ENCODE results near the gene METTL16. TPM values are rescaled to one million over a fixed set of nuclear protein-coding genes. Genes with fewer than 3 reads are reported as not detected.

METTL16 gene
- total and polyA plus RNA-seq, 9 of the 15 experiments (the other 6 are each of a cell fraction or from before 2014, with no cell fraction given) = 12.1 to 30.5 (median 19.8) TPM

DNA sequence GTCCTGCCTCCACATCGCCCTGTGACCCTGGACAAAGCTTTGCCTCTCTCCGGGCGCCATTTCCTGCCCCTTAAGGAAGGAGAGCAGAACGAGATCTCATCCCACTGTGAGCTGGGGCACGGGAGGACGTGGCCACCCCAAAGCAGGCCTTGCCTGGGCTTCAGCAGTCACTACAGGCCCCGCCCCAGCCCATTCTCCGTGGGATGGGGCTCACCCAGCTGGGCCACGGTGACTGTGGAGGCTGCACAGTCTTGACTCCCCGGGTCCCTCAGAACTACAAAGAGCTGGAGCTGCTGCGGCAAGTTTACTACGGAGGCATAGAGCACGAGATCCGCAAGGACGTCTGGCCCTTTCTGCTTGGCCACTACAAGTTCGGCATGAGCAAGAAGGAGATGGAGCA lies 139.0 kb downstream of the METTL16 start:
- no peaks in the 10 kb centered on the region for H3K27me3 ChIP-seq (ENCODE audit: control insufficient read depth in 2 of 2, insufficient read depth in 2 of 2, low read length in 2 of 2)
- no peak for DNase-seq (ENCODE audit: extremely low read depth in 1 of 4, low spot score in 3 of 4)
- H3K36me3 ChIP-seq (ENCODE audit: control insufficient read depth, insufficient read depth, low read length) = no peaks in the 10 kb centered on the region
- peak overlapping the region in 1 of 2 experiments; percentile 13; a peak in 1 of 4 replicates for H3K9ac ChIP-seq (ENCODE audit: insufficient read depth in 1 of 2, low read depth in 2 of 2, low read length in 2 of 2)
- 76% methylated on average over 9 of the region's 16 CpGs for WGBS (ENCODE audit: insufficient coverage, low coverage, missing lambda C conversion rate)
- TF ChIP-seq NR2C1 (IDR thresholded peaks at IDR 0.05) = no peak
- TF ChIP-seq NR2C1 (tag; IDR thresholded peaks at IDR 0.05) = no peak
- TF ChIP-seq POLR2AphosphoS5 (IDR thresholded peaks at IDR 0.05; ENCODE audit: control insufficient read depth, insufficient read depth, low read depth, low read length) = no peak
- no peak for TF ChIP-seq HMBOX1 (IDR thresholded peaks at IDR 0.05)
- no peak for TF ChIP-seq CBX8 (IDR thresholded peaks at IDR 0.05; ENCODE audit: borderline replicate concordance, extremely low read depth, low read depth, low read length, poor library complexity, severe bottlenecking)
- no peak for TF ChIP-seq ZBTB8A (IDR thresholded peaks at IDR 0.05; ENCODE audit: partially characterized antibody)
- TF ChIP-seq DDX20 (tag; IDR thresholded peaks at IDR 0.05; ENCODE audit: low read depth) = no peak
- TF ChIP-seq NEUROD1 (IDR thresholded peaks at IDR 0.05; ENCODE audit: borderline replicate concordance, low read depth, low read length, partially characterized antibody) = no peak
- no peak for TF ChIP-seq ETV5 (CRISPR knock-in tag; IDR thresholded peaks at IDR 0.05; ENCODE audit: low read depth)
- no peak for TF ChIP-seq EHMT2 (IDR thresholded peaks at IDR 0.05)
- TF ChIP-seq, protein P1, sequence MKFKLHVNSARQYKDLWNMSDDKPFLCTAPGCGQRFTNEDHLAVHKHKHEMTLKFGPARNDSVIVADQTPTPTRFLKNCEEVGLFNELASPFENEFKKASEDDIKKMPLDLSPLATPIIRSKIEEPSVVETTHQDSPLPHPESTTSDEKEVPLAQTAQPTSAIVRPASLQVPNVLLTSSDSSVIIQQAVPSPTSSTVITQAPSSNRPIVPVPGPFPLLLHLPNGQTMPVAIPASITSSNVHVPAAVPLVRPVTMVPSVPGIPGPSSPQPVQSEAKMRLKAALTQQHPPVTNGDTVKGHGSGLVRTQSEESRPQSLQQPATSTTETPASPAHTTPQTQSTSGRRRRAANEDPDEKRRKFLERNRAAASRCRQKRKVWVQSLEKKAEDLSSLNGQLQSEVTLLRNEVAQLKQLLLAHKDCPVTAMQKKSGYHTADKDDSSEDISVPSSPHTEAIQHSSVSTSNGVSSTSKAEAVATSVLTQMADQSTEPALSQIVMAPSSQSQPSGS (CRISPR knock-in tag; IDR thresholded peaks at IDR 0.05) = no peak
- no peak for TF ChIP-seq LCOR (CRISPR knock-in tag; IDR thresholded peaks at IDR 0.05)
- no peak for TF ChIP-seq ZNF740 (CRISPR knock-in tag; IDR thresholded peaks at IDR 0.05)
- no peak for TF ChIP-seq ZNF740 (tag; IDR thresholded peaks at IDR 0.05)
- TF ChIP-seq CCNT2 (IDR thresholded peaks at IDR 0.05; ENCODE audit: borderline replicate concordance, extremely low read depth, insufficient read length, low read depth, low read length) = no peak
- H3K79me2 ChIP-seq (ENCODE audit: control insufficient read depth, insufficient read depth, low read length) = no peaks in the 10 kb centered on the region
- H3K4me3 ChIP-seq = no peak overlapping the region
- peaks cover 0 to 16% of the 10 kb centered on the region in 2 experiments; a peak in 3 of 5 replicates for H3K4me1 ChIP-seq (replicated peaks in 1 of 2; ENCODE audit: control insufficient read depth in 2 of 2, insufficient read depth in 2 of 2, low read length in 2 of 2)
- POLR2A ChIA-PET = interaction anchor here (0.9 kb wide), 1 partner anchor 27 kb away, joined by 3 read pairs; no protein-coding TSS in a partner anchor
- H3K9me3 ChIP-seq (replicated peaks; ENCODE audit: control insufficient read depth, insufficient read depth, low read depth, low read length) = no peaks in the 10 kb centered on the region
- no peak overlapping the region for H3K27ac ChIP-seq (ENCODE audit: extremely low read depth, low read depth, low read length)
- H3K4me2 ChIP-seq (ENCODE audit: insufficient read depth, low read length) = no peak overlapping the region
- intact Hi-C loops (cut with micrococcal nuclease) = no loop called here
- BruUV-seq (replicated peaks) = no TSS peak
- H4K20me1 ChIP-seq (replicated peaks; ENCODE audit: control insufficient read depth, insufficient read depth, low read length) = no peaks in the 10 kb centered on the region
- in situ Hi-C loops (cut with MboI) = no loop called here
- no peak for FAIRE-seq
- H2AFZ ChIP-seq (ENCODE audit: low read depth, low read length) = no peak overlapping the region
- CTCF ChIA-PET (ENCODE audit: low intra/inter-chr PET ratio) = no interaction called here
- no peaks in the 10 kb centered on the region for H3K9me1 ChIP-seq (ENCODE audit: control insufficient read depth, insufficient read depth, low read length)
- ATAC-seq = no peak

Measured in K562 (cell line).